ENCODE data around the gene ZNF558.

The ZNF558 gene

GRCh38 chr19:8832132-8833021 lies at the start of gene ZNF558, which contains the start of gene MBD3L1:
TSS of gene ZNF558 (minus strand) at chr19:8832304. CDS start at chr19:8822659, 9,645 bp downstream.
TSS of gene MBD3L1 (plus strand) at chr19:8832377. CDS start at chr19:8842679, 10,302 bp downstream.
- peak; percentile 97 for DNase-seq (ENCODE audit: low read depth)

- no peak for DNase-seq (ENCODE audit: low read depth)
Observed at GRCh38 chr19:8881512-8881911, 49.4 kb upstream of the ZNF558 start.

- DNase-seq (ENCODE audit: low read depth): no peak
Observed at GRCh38 chr19:8880868-8881488, 48.9 kb upstream of the ZNF558 start.

GRCh38 chr19:8877854-8878705 lies 46.0 kb upstream of the ZNF558 start:
- DNase-seq (ENCODE audit: low read depth): no peak

- DNase-seq (ENCODE audit: low read depth): no peak
Observed at GRCh38 chr19:8866344-8866743, 34.2 kb upstream of the ZNF558 start.

- no peak for DNase-seq (ENCODE audit: low read depth)
Observed at GRCh38 chr19:8858260-8858659, 26.2 kb upstream of the ZNF558 start.

- DNase-seq (ENCODE audit: low read depth): no peak
Observed at GRCh38 chr19:8850488-8850887, 18.4 kb upstream of the ZNF558 start.

GRCh38 chr19:8849232-8849631 lies 17.1 kb upstream of the ZNF558 start:
- no peak for DNase-seq (ENCODE audit: low read depth)

GRCh38 chr19:8846819-8847218 lies 14.7 kb upstream of the ZNF558 start:
- no peak for DNase-seq (ENCODE audit: low read depth)

GRCh38 chr19:8840708-8841107 lies 8.6 kb upstream of the ZNF558 start:
- DNase-seq (ENCODE audit: low read depth): no peak

GRCh38 chr19:8835877-8836276 lies 3.8 kb upstream of the ZNF558 start:
- DNase-seq (ENCODE audit: low read depth): no peak

- DNase-seq (ENCODE audit: low read depth): no peak
Observed at GRCh38 chr19:8835446-8835845, 3.3 kb upstream of the ZNF558 start.

- DNase-seq (ENCODE audit: low read depth): no peak
Observed at GRCh38 chr19:8831832-8832131, 322 bp downstream of the ZNF558 start.

GRCh38 chr19:8831373-8831772 lies 731 bp downstream of the ZNF558 start:
- no peak for DNase-seq (ENCODE audit: low read depth)

- DNase-seq (ENCODE audit: low read depth): no peak
Observed at GRCh38 chr19:8827277-8827676, 4.8 kb downstream of the ZNF558 start.

GRCh38 chr19:8826371-8826770 lies 5.7 kb downstream of the ZNF558 start:
- no peak for DNase-seq (ENCODE audit: low read depth)

GRCh38 chr19:8821748-8822241 lies 10.3 kb downstream of the ZNF558 start:
- no peak for DNase-seq (ENCODE audit: low read depth)

GRCh38 chr19:8820234-8820633 lies 11.9 kb downstream of the ZNF558 start:
- no peak for DNase-seq (ENCODE audit: low read depth)

GRCh38 chr19:8815780-8816179 lies 16.3 kb downstream of the ZNF558 start:
- DNase-seq (ENCODE audit: low read depth): no peak

GRCh38 chr19:8814176-8814575 lies 17.9 kb downstream of the ZNF558 start:
- DNase-seq (ENCODE audit: low read depth): no peak

GRCh38 chr19:8811315-8812172 lies 20.6 kb downstream of the ZNF558 start:
- no peak for DNase-seq (ENCODE audit: low read depth)
